Upper lobe of right lung (tissue), 1 donor: ENCODE data around the gene ANKRD24. TPM values are rescaled to one million over a fixed set of nuclear protein-coding genes. Genes with fewer than 3 reads are reported as not detected.

Experiments
- ATAC-seq: fragments of 200-7000 bp; cut with Tn5 transposase; one replicate; pipeline ENCODE4 v1.9.1; 2020; ENCODE audit warnings: mild to moderate bottlenecking, moderate library complexity
- DNase-seq: peaks from one replicate; pipeline ENCODE4 v3.0.0-alpha.2; 2020
- H3K27ac ChIP-seq: fragments of 200-600 bp; one replicate; pipeline ENCODE4 v1.8.0; 2022
- H3K27me3 ChIP-seq: fragments of 200-600 bp; one replicate; pipeline ENCODE4 v1.8.0; 2022; ENCODE audit warnings: mild to moderate bottlenecking
- H3K36me3 ChIP-seq: fragments of 200-600 bp; one replicate; pipeline ENCODE4 v1.8.0; 2022
- H3K4me1 ChIP-seq: fragments of 200-600 bp; one replicate; pipeline ENCODE4 v1.8.0; 2022
- H3K4me3 ChIP-seq: fragments of 200-600 bp; one replicate; pipeline ENCODE4 v1.8.0; 2022; ENCODE audit warnings: mild to moderate bottlenecking
- H3K9me3 ChIP-seq: fragments of 200-600 bp; one replicate; pipeline ENCODE4 v1.8.0; 2022
- CTCF ChIP-seq: fragments of 200-600 bp; IDR thresholded peaks from one replicate; pipeline ENCODE4 v1.8.0; 2022; ENCODE audit warnings: antibody characterized with exemption
- intact Hi-C: fragments of 100-400 bp; cut with DNase I; formaldehyde crosslinking; loops from one replicate; pipeline ENCODE4 v1.11.0; 2022
- total RNA-seq: library from RNA; stranded (reverse); fragmentation: NEBNext Ultra II Directional; extraction: Animal tissue kit (Norgen Biotek cat#: 25700); gene quantifications from one replicate; pipeline ENCODE4 v1.2.1, GENCODE V29; 2021
- donor health status: DM: no; HTN: yes; CAD: no; lungs with severe emphysema.

The ANKRD24 gene
- total RNA-seq, 1 donor from 2014 or later: 2.3 TPM

DNA sequence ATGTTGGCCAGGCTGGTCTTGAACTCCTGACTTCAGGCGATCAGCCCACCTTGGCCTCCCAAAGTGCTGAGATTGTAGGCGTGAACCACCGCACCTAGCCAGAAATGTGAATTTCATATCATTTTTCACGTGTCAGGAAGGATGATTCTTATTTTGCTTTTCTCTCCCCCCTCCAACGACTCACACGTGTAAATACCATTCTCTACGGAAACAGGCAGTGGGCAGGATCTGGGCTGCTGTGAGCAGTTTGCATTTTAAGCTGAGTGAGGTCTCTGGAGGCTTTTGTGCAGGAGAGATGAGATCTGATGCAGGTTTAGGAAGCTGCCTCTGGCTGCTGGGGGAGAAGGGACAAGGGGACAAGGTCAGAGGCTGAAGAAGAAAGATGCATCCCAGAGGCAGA, 11.9 kb downstream of the ANKRD24 start:
- H3K27me3 ChIP-seq: peaks cover 59% of the 10 kb centered on the region
- intact Hi-C loops: no loop called here
- no peaks in the 10 kb centered on the region for H3K36me3 ChIP-seq
- H3K9me3 ChIP-seq: no peaks in the 10 kb centered on the region
- ATAC-seq (no peak), DNase-seq (no peak)
- H3K4me1 ChIP-seq: no peaks in the 10 kb centered on the region
- no peak overlapping the region for H3K27ac ChIP-seq
- H3K4me3 ChIP-seq: no peak overlapping the region
- TF ChIP-seq CTCF: no peak

GRCh38 chr19:4196009-4196408, 13.5 kb downstream of the ANKRD24 start:
- DNase-seq: no peak
- TF ChIP-seq CTCF: no peak
- Histone ChIP-seq H3K4me3 (no peak overlapping the region), H3K9me3 (no peaks in the 10 kb centered on the region), H3K27ac (no peak overlapping the region), H3K27me3 (peaks cover 65% of the 10 kb centered on the region), H3K36me3 (no peaks in the 10 kb centered on the region), H3K4me1 (no peaks in the 10 kb centered on the region)
- no peak for ATAC-seq
- intact Hi-C loops: no loop called here

DNA sequence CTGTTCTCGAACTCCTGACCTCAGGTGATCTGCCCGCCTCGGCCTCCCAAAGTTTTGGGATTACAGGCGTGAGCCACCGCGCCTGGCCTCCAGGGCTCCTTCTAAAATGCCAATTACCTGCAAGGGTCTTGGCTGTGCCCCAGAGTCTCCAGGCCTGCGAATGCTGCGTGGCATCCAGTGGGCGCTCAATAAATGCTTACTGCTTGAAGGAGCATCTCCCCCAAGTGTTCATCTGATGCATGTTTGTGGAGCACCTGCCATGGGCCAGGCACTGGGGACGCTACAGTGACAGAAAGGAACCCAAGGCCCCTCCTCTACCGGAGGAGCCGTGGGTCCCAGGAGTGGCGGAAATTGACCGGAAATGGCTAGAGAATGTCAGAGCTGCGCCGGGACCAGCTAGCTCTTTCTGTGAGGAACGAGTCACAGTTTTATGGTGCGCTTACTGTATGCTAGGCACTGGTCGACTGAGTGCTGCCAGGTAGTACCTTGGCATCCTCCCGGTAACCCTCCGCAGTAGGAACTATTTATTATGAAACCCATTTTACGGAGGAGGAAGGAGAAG, 14.2 kb downstream of the ANKRD24 start:
- no peak overlapping the region for H3K27ac ChIP-seq
- peaks cover 60% of the 10 kb centered on the region for H3K27me3 ChIP-seq
- ATAC-seq (no peak), DNase-seq (no peak)
- no peaks in the 10 kb centered on the region for H3K36me3 ChIP-seq
- no peak for TF ChIP-seq CTCF
- intact Hi-C loops: no loop called here
- no peak overlapping the region for H3K4me3 ChIP-seq
- H3K4me1 ChIP-seq: no peaks in the 10 kb centered on the region
- no peaks in the 10 kb centered on the region for H3K9me3 ChIP-seq

GRCh38 chr19:4197228-4197624, 14.7 kb downstream of the ANKRD24 start:
- ATAC-seq (no peak), DNase-seq (no peak)
- H3K27ac ChIP-seq: no peak overlapping the region
- TF ChIP-seq CTCF: no peak
- no peaks in the 10 kb centered on the region for H3K36me3 ChIP-seq
- peaks cover 60% of the 10 kb centered on the region for H3K27me3 ChIP-seq
- H3K9me3 ChIP-seq: no peaks in the 10 kb centered on the region
- H3K4me3 ChIP-seq: no peak overlapping the region
- intact Hi-C loops: no loop called here
- H3K4me1 ChIP-seq: no peaks in the 10 kb centered on the region

DNA sequence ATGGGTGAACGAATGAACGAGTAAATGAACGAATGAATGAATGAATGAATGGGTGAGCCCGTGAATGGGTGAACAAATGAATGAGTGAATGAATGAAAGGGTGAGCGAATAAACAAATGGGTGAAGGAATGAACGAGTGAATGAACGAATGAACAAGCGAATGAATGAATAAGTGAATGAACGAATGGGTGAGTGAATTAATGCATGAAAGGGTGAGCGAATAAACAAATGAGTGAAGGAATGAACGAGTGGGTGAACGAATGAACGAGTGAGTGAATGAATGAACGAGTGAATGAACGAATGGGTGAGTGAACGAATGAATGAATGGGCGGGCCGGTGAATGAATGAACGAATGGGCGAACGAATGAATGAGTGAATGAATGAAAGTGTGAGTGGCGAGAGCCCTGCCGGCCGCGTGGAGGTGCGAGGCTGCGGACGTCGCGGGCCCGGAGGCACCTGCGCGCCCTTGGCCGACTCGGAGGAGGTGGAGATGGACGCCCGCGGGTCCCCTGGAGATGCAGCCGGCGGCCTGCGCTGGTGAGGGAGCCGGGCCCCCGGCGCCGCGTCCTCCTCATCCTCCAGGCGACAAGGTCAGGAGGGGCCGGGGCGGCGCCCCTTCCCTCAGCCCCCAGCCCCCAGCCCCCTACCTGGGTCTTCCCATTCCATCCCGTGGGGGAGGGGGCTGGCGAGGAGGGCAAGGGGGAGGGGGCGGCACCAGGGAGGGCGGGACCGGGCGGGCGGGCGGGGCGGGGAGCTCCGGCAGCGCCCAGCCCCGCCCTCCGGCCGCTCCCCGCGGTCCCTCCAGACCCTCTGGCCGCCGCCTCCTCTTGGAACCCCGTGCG, 15.4 kb downstream of the ANKRD24 start:
- peaks cover 60% of the 10 kb centered on the region for H3K27me3 ChIP-seq
- TF ChIP-seq CTCF: no peak
- H3K4me1 ChIP-seq: no peaks in the 10 kb centered on the region
- no peaks in the 10 kb centered on the region for H3K36me3 ChIP-seq
- H3K9me3 ChIP-seq: no peaks in the 10 kb centered on the region
- DNase-seq (no peak), ATAC-seq (no peak)
- no peak overlapping the region for H3K27ac ChIP-seq
- intact Hi-C loops: no loop called here
- H3K4me3 ChIP-seq: no peak overlapping the region
